ENCODE results near the gene TMEM108.

Gene TMEM108

GRCh38 chr3:133074977-133075376 lies 36.8 kb downstream of the TMEM108 start:
- no peak overlapping the region for H3K27ac ChIP-seq
- TF ChIP-seq ZFX (IDR thresholded peaks at IDR 0.05) (no peak), CTCF (conservative IDR thresholded peaks at IDR 0.05) (no peak)

DNA sequence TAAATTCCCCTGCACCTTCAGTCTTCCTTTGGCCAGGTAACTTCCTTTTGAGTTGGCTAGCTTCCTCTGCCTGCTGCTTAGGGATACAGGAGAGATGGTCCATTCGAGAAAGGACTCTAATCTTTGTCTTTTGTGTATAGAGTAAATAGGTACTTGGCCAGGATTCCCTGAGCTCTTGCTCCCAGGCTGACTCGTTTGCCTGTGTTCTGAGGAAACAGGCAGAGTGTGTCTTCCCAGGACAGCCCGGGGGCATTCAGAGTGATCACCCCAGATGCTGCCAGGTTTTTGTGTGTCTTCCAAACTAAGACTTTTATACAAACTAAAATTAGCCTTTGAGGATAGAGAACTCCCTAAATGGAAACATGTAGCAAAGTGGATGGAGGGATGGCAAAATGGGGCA lies 39.5 kb downstream of the TMEM108 start:
- TF ChIP-seq CTCF (conservative IDR thresholded peaks at IDR 0.05) (no peak), ZFX (IDR thresholded peaks at IDR 0.05) (no peak)
- no peak overlapping the region; the same call in 1 of the 2 replicates for H3K27ac ChIP-seq

DNA sequence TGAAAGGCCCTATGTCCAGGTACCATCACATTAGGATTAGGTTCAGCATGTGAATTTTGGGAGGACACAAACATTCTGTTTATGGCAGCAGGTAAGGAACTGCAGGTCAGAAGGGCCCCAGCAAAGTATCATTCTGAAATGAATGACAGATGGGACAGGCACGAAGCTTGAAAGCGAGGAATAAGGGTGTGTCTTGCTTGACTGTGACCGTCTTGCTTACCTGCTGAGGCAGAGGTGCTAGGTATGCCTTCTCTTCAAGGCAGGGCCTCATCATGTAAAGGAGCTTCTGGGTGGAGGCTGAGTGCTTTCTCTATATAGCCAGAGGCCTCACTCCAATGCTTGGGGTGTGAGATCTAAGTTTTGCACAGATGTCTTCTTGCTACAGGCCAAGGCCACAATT lies 41.4 kb downstream of the TMEM108 start:
- TF ChIP-seq ZFX (IDR thresholded peaks at IDR 0.05) (no peak), CTCF (conservative IDR thresholded peaks at IDR 0.05) (no peak)
- H3K27ac ChIP-seq: no peak overlapping the region

DNA sequence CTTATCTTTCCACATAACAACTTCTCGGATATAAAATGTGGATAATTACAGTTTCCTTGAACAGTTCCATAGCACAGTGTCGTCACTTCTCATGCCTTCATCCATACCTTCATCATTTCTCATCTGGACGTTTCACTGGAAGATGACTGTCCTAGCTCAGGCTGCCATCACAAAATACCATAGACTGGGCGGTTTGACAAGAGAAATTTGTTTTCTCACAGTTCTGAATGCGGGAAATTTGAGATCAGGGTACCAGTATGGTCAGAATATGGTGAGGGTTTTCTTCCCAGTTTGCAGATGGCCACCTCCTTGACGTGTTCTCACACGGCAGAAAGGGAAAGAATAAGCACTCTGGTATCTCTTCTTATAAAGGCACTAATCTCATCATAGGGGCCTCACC lies 42.8 kb downstream of the TMEM108 start:
- TF ChIP-seq ZFX (IDR thresholded peaks at IDR 0.05) (no peak), CTCF (conservative IDR thresholded peaks at IDR 0.05) (no peak)
- H3K27ac ChIP-seq: no peak overlapping the region

DNA sequence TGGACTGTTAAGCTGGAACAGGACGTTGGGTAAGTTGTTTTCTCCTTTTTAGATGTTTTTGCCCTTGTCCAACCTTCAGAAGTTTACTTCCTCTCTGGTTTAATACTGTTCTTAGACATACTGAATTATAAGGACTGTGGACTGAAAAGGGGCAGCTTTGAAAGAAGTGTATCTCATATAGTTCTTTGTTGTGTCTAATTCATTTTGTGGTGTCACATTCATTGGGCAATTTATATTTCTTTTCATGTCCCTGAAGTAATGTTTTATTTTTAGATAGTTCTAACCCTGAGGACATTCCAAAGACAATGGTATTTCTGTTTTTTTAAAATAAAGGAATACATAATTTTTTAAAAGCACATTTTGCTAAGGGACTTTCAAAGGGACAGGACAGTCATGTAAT lies 45.2 kb downstream of the TMEM108 start:
- TF ChIP-seq CTCF (conservative IDR thresholded peaks at IDR 0.05) (no peak), ZFX (IDR thresholded peaks at IDR 0.05) (no peak)
- no peak overlapping the region for H3K27ac ChIP-seq

- H3K27ac ChIP-seq: no peak overlapping the region
- no peak for TF ChIP-seq ZFX (IDR thresholded peaks at IDR 0.05)
- TF ChIP-seq CTCF (conservative IDR thresholded peaks at IDR 0.05): no peak
Observed at GRCh38 chr3:133089906-133090485, 51.8 kb downstream of the TMEM108 start.

DNA sequence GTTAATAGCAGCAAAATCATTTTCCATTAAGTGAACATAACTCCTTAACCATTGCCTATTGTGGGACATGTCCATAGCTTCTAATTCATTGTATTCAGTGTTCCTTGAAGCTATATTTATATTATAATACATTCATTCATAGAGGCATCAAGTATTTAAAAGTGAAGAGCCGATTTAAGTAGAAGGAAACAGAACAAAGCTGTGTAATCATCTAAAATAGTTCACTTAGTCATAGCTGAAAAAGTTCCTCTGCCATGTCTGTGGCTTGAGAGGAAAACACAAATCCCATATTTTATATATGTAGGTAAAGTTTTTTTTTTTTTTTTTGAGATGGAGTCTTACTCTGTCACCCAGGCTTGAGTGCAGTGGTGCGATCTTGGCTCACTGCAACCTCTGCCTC lies 54.5 kb downstream of the TMEM108 start:
- no peak overlapping the region for H3K27ac ChIP-seq
- TF ChIP-seq CTCF (conservative IDR thresholded peaks at IDR 0.05) (no peak), ZFX (IDR thresholded peaks at IDR 0.05) (no peak)
